ENCODE data around the gene SLC22A14. TPM values are rescaled to one million over a fixed set of nuclear protein-coding genes. Genes with fewer than 3 reads are reported as not detected.

The SLC22A14 gene
- total RNA-seq, 1 experiment from 2014 or later = not detected

GRCh38 chr3:38276917-38277630 lies 5.0 kb upstream of the SLC22A14 start:
- DNase-seq (ENCODE audit: low spot score) (no peak), ATAC-seq (no peak)
- Mint-ChIP-seq H3K36me3 (no peaks in the 10 kb centered on the region), H3K27me3 (ENCODE audit: low read depth) (no peaks in the 10 kb centered on the region), H3K4me1 (peaks cover 3% of the 10 kb centered on the region; the same call in 1 of the 2 replicates), H3K27ac (no peak overlapping the region), H3K4me3 (no peak overlapping the region), H3K9me3 (no peaks in the 10 kb centered on the region)
- ChIA-PET POLR2A (no interaction called here), CTCF (no interaction called here)
- TF ChIP-seq, protein P1, sequence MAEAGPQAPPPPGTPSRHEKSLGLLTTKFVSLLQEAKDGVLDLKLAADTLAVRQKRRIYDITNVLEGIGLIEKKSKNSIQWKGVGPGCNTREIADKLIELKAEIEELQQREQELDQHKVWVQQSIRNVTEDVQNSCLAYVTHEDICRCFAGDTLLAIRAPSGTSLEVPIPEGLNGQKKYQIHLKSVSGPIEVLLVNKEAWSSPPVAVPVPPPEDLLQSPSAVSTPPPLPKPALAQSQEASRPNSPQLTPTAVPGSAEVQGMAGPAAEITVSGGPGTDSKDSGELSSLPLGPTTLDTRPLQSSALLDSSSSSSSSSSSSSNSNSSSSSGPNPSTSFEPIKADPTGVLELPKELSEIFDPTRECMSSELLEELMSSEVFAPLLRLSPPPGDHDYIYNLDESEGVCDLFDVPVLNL (CRISPR knock-in tag; IDR thresholded peaks at IDR 0.05; ENCODE audit: borderline replicate concordance, low read depth) = no peak
- TF ChIP-seq NFATC4 (CRISPR knock-in tag; IDR thresholded peaks at IDR 0.05) (no peak), ATF1 (CRISPR knock-in tag; IDR thresholded peaks at IDR 0.05) (no peak), CBFB (CRISPR knock-in tag; IDR thresholded peaks at IDR 0.05; ENCODE audit: low read depth) (no peak), ZMAT4 (CRISPR knock-in tag; IDR thresholded peaks at IDR 0.05) (no peak), ZNF512 (CRISPR knock-in tag; IDR thresholded peaks at IDR 0.05; ENCODE audit: borderline replicate concordance) (no peak), CREM (CRISPR knock-in tag; IDR thresholded peaks at IDR 0.05) (no peak), PRDM15 (CRISPR knock-in tag; IDR thresholded peaks at IDR 0.05) (no peak), ZNF232 (CRISPR knock-in tag; IDR thresholded peaks at IDR 0.05) (no peak), IRF2 (CRISPR knock-in tag; IDR thresholded peaks at IDR 0.05; ENCODE audit: borderline replicate concordance, low read depth) (no peak), TEAD4 (CRISPR knock-in tag; IDR thresholded peaks at IDR 0.05) (no peak), NR2C2 (CRISPR knock-in tag; IDR thresholded peaks at IDR 0.05) (no peak), GABPB1 (CRISPR knock-in tag; IDR thresholded peaks at IDR 0.05) (no peak), OVOL2 (CRISPR knock-in tag; IDR thresholded peaks at IDR 0.05; ENCODE audit: borderline replicate concordance) (no peak), RORB (CRISPR knock-in tag; IDR thresholded peaks at IDR 0.05) (no peak), ZNF671 (CRISPR knock-in tag; IDR thresholded peaks at IDR 0.05) (no peak)
- TF ChIP-seq, protein P2, sequence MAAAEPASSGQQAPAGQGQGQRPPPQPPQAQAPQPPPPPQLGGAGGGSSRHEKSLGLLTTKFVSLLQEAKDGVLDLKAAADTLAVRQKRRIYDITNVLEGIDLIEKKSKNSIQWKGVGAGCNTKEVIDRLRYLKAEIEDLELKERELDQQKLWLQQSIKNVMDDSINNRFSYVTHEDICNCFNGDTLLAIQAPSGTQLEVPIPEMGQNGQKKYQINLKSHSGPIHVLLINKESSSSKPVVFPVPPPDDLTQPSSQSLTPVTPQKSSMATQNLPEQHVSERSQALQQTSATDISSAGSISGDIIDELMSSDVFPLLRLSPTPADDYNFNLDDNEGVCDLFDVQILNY (CRISPR knock-in tag; IDR thresholded peaks at IDR 0.05) = no peak
- TF ChIP-seq, protein P3, sequence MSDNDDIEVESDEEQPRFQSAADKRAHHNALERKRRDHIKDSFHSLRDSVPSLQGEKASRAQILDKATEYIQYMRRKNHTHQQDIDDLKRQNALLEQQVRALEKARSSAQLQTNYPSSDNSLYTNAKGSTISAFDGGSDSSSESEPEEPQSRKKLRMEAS (CRISPR knock-in tag; IDR thresholded peaks at IDR 0.05) = no peak
